Loucy (cell line): ENCODE results near the gene GRIP2.

Experiments
- H2AFZ ChIP-seq: fragments of 200-600 bp; sonication (generic); 2 replicates; pipeline ENCODE4 v1.6.0; 2016; ENCODE audit warnings: antibody characterized with exemption, mild to moderate bottlenecking, low read length, moderate library complexity
- H3F3A ChIP-seq: fragments of 200-600 bp; 2 replicates; pipeline ENCODE4 v1.6.0; 2016; ENCODE audit warnings: antibody characterized with exemption, low read depth, mild to moderate bottlenecking
- H3K27me3 ChIP-seq: fragments of 200-600 bp; sonication (generic); 2 replicates; pipeline ENCODE4 v1.6.1; 2014; ENCODE audit warnings: low read length, mild to moderate bottlenecking; ENCODE audit not compliant: insufficient read depth, poor library complexity, severe bottlenecking
- H3K36me3 ChIP-seq: fragments of 200-600 bp; sonication (generic); 2 replicates; pipeline ENCODE4 v1.6.1; 2016; ENCODE audit warnings: low read length; ENCODE audit not compliant: insufficient read depth
- H3K4me1 ChIP-seq: fragments of 200-600 bp; sonication (generic); 2 replicates; pipeline ENCODE4 v1.5.1; 2014; ENCODE audit warnings: low read length, mild to moderate bottlenecking; ENCODE audit not compliant: insufficient read depth, poor library complexity, severe bottlenecking
- H3K4me2 ChIP-seq: fragments of 200-600 bp; sonication (generic); 2 replicates; pipeline ENCODE4 v1.6.0; 2014; ENCODE audit warnings: antibody characterized with exemption, low read length, low read depth, mild to moderate bottlenecking; ENCODE audit not compliant: poor library complexity, severe bottlenecking
- H3K4me3 ChIP-seq: fragments of 200-600 bp; sonication (generic); 2 replicates; pipeline ENCODE4 v1.5.1; 2014; ENCODE audit warnings: low read length, mild to moderate bottlenecking, mixed read lengths; ENCODE audit not compliant: poor library complexity, severe bottlenecking
- H3K79me2 ChIP-seq: fragments of 200-600 bp; sonication (generic); 2 replicates; pipeline ENCODE4 v1.6.1; 2014; ENCODE audit warnings: low read length; ENCODE audit not compliant: insufficient read depth
- H3K9ac ChIP-seq: fragments of 200-600 bp; sonication (generic); 2 replicates; pipeline ENCODE4 v1.6.0; 2014; ENCODE audit warnings: mild to moderate bottlenecking, low read depth, low read length, moderate library complexity; ENCODE audit not compliant: poor library complexity, severe bottlenecking
- H3K9me2 ChIP-seq: fragments of 200-600 bp; sonication (generic); replicated peaks from 2 replicates; pipeline ENCODE4 v1.6.1; 2016; ENCODE audit warnings: low read depth, low read length, mixed read lengths
- H3K9me3 ChIP-seq: fragments of 200-600 bp; sonication (generic); 2 replicates; pipeline ENCODE4 v1.6.1; 2014; ENCODE audit warnings: mild to moderate bottlenecking, antibody characterized with exemption, low read length, low read depth; ENCODE audit not compliant: insufficient read depth
- H4K20me1 ChIP-seq: fragments of 200-600 bp; sonication (generic); 2 replicates; pipeline ENCODE4 v1.6.0; 2014; ENCODE audit warnings: antibody characterized with exemption, low read length, mild to moderate bottlenecking; ENCODE audit not compliant: insufficient read depth, poor library complexity, severe bottlenecking
- CTCF ChIP-seq: fragments of 200-600 bp; sonication (generic); conservative IDR thresholded peaks from 2 replicates; pipeline ENCODE4 v1.5.1; 2014; ENCODE audit warnings: mild to moderate bottlenecking, antibody characterized with exemption, low read length
- EZH2phosphoT487 ChIP-seq: fragments of 200-600 bp; IDR thresholded peaks from 2 replicates; pipeline ENCODE4 v1.6.1; 2018; ENCODE audit warnings: antibody characterized with exemption, mild to moderate bottlenecking, moderate library complexity, borderline replicate concordance

The GRIP2 gene

GRCh38 chr3:14485981-14486380 lies 54.2 kb downstream of the GRIP2 start:
- Histone ChIP-seq H3K27me3 (no peaks in the 10 kb centered on the region), H3K36me3 (peaks cover 42% of the 10 kb centered on the region; the same call in 1 of the 2 replicates), H2AFZ (no peak overlapping the region), H4K20me1 (no peaks in the 10 kb centered on the region), H3K4me3 (no peak overlapping the region), H3K4me2 (no peak overlapping the region), H3K9me3 (no peaks in the 10 kb centered on the region), H3F3A (no peaks in the 10 kb centered on the region), H3K4me1 (no peaks in the 10 kb centered on the region), H3K9ac (no peak overlapping the region), H3K79me2 (no peaks in the 10 kb centered on the region), H3K9me2 (no peaks in the 10 kb centered on the region)
- no peak for TF ChIP-seq CTCF
- no peak for TF ChIP-seq EZH2phosphoT487

GRCh38 chr3:14484741-14485140 lies 55.4 kb downstream of the GRIP2 start:
- H3K4me1 ChIP-seq: no peaks in the 10 kb centered on the region
- H3K79me2 ChIP-seq: no peaks in the 10 kb centered on the region
- H2AFZ ChIP-seq: no peak overlapping the region
- peaks cover 53% of the 10 kb centered on the region; the same call in 1 of the 2 replicates for H3K36me3 ChIP-seq
- H3F3A ChIP-seq: no peaks in the 10 kb centered on the region
- no peaks in the 10 kb centered on the region for H3K9me3 ChIP-seq
- H3K9ac ChIP-seq: no peak overlapping the region
- H3K9me2 ChIP-seq: no peaks in the 10 kb centered on the region
- no peak overlapping the region for H3K4me3 ChIP-seq
- no peaks in the 10 kb centered on the region for H4K20me1 ChIP-seq
- H3K27me3 ChIP-seq: no peaks in the 10 kb centered on the region
- H3K4me2 ChIP-seq: no peak overlapping the region
- TF ChIP-seq CTCF (no peak), EZH2phosphoT487 (no peak)

- no peak overlapping the region for H3K4me3 ChIP-seq
- H2AFZ ChIP-seq: no peak overlapping the region
- no peaks in the 10 kb centered on the region for H3K9me3 ChIP-seq
- H3K4me1 ChIP-seq: no peaks in the 10 kb centered on the region
- H3K9me2 ChIP-seq: no peaks in the 10 kb centered on the region
- H4K20me1 ChIP-seq: no peaks in the 10 kb centered on the region
- peaks cover 60% of the 10 kb centered on the region; the same call in 1 of the 2 replicates for H3K36me3 ChIP-seq
- H3K9ac ChIP-seq: no peak overlapping the region
- no peaks in the 10 kb centered on the region for H3K27me3 ChIP-seq
- no peak overlapping the region for H3K4me2 ChIP-seq
- TF ChIP-seq CTCF (no peak), EZH2phosphoT487 (no peak)
- no peaks in the 10 kb centered on the region for H3K79me2 ChIP-seq
- no peaks in the 10 kb centered on the region for H3F3A ChIP-seq
Observed at GRCh38 chr3:14483286-14483685, 56.9 kb downstream of the GRIP2 start.
